B cell (primary cell): Measurements from ENCODE around the gene CAPZB. TPM values are rescaled to one million over a fixed set of nuclear protein-coding genes. Genes with fewer than 3 reads are reported as not detected.

ENCODE experiments used
- ATAC-seq: fragments of 200-7000 bp; cut with Tn5 transposase; one replicate; pipeline ENCODE4 v1.10.0; 2021; ENCODE audit warnings: low read depth, mild to moderate bottlenecking, moderate number of reproducible peaks, moderate library complexity
- CTCF ChIA-PET: fragments of 350-600 bp; sonication (Branson Sonifier 250); formaldehyde crosslinking; loops from one replicate; lab custom pipeline; 2021; ENCODE audit warnings: antibody characterized with exemption, inconsistent platforms; lab: Charles Lee
- POLR2A ChIA-PET: fragments of 350-600 bp; sonication (Branson Sonifier 250); formaldehyde crosslinking; loops from one replicate; lab custom pipeline; 2021; ENCODE audit warnings: antibody characterized with exemption; lab: Charles Lee
- DNase-seq: peaks from one replicate; pipeline ENCODE4 v3.0.0; 2013
- H2AFZ ChIP-seq: 2 replicates; pipeline ENCODE4 v1.6.1; 2012; ENCODE audit warnings: mild to moderate bottlenecking, low read depth, low read length; ENCODE audit not compliant: insufficient read depth, poor library complexity, severe bottlenecking
- H3K27ac ChIP-seq, 2 donors: 1 replicate in 1 of 2; 2 replicates in 1 of 2; pipeline ENCODE4 v1.5.1; 2012 to 2013; ENCODE audit warnings: low read length in 2 of 2, mild to moderate bottlenecking in 2 of 2, moderate library complexity in 1 of 2
- H3K27me3 ChIP-seq, 4 experiments: fragments of 200-600 bp in 1 of 4; sonication (generic) in 1 of 4; replicated peaks in 1 of 4; 1 replicate in 2 of 4; 2 replicates in 2 of 4; pipeline versions ENCODE4 v1.6.1 to v1.7.0; 2013 to 2016; ENCODE audit warnings: low read length in 3 of 4, mild to moderate bottlenecking in 2 of 4, mixed read lengths in 1 of 4, moderate library complexity in 1 of 4; ENCODE audit not compliant: insufficient read depth in 4 of 4, control insufficient read depth in 3 of 4; ENCODE audit errors: control extremely low read depth in 1 of 4
- H3K36me3 ChIP-seq, 2 experiments: replicated peaks in 1 of 2; 1 replicate in 1 of 2; 2 replicates in 1 of 2; pipeline versions ENCODE4 v1.6.1 to v1.7.1; 2013; ENCODE audit warnings: low read length in 1 of 2; ENCODE audit not compliant: insufficient read depth in 2 of 2, control insufficient read depth in 1 of 2; ENCODE audit errors: control extremely low read depth in 1 of 2, extremely low read depth in 1 of 2
- H3K4me1 ChIP-seq, 2 donors: fragments of 200-600 bp in 1 of 2; sonication (generic) in 1 of 2; 1 replicate in 1 of 2; 2 replicates in 1 of 2; pipeline versions ENCODE4 v1.5.1 to v1.6.1; 2013 to 2017; ENCODE audit warnings: low read length in 2 of 2; ENCODE audit not compliant: control insufficient read depth in 2 of 2, insufficient read depth in 2 of 2
- H3K4me2 ChIP-seq: replicated peaks from 2 replicates; pipeline ENCODE3; 2012; ENCODE audit warnings: mild to moderate bottlenecking, low read depth, low read length; ENCODE audit not compliant: poor library complexity, severe bottlenecking
- H3K4me3 ChIP-seq, 5 experiments: fragments of 200-600 bp in 1 of 5; sonication (generic) in 1 of 5; 1 replicate in 3 of 5; 2 replicates in 2 of 5; pipeline versions ENCODE4 v1.5.1 to v1.7.0; 2011 to 2016; ENCODE audit warnings: low read length in 4 of 5, mild to moderate bottlenecking in 4 of 5, low read depth in 2 of 5, control low read depth in 1 of 5, moderate library complexity in 1 of 5; ENCODE audit not compliant: insufficient read depth in 1 of 5; ENCODE audit errors: control extremely low read depth in 1 of 5, extremely low read depth in 1 of 5
- H3K79me2 ChIP-seq: fragments of 200-600 bp; sonication (generic); one replicate; pipeline ENCODE4 v1.6.0; 2016; ENCODE audit warnings: low read length; ENCODE audit not compliant: control insufficient read depth, insufficient read depth
- H3K9ac ChIP-seq: fragments of 200-600 bp; sonication (generic); 2 replicates; pipeline ENCODE4 v1.6.1; 2017; ENCODE audit warnings: mild to moderate bottlenecking, low read length, moderate library complexity
- H3K9me3 ChIP-seq, 3 donors: one replicate each; pipeline versions ENCODE4 v1.6.1 to v1.7.1; 2013; ENCODE audit warnings: low read length in 2 of 3; ENCODE audit not compliant: control insufficient read depth in 2 of 3, insufficient read depth in 1 of 3; ENCODE audit errors: control extremely low read depth in 1 of 3
- H4K20me1 ChIP-seq: 2 replicates; pipeline ENCODE4 v1.6.0; 2012; ENCODE audit warnings: mild to moderate bottlenecking, low read length; ENCODE audit not compliant: insufficient read depth, control insufficient read depth, poor library complexity, severe bottlenecking
- H3K27ac Mint-ChIP-seq: one replicate; pipeline ENCODE4 v1.8.0; 2021; ENCODE audit warnings: mixed read lengths
- H3K27me3 Mint-ChIP-seq: one replicate; pipeline ENCODE4 v1.8.0; 2021; ENCODE audit warnings: mixed read lengths
- H3K4me1 Mint-ChIP-seq: one replicate; pipeline ENCODE4 v1.8.0; 2021; ENCODE audit warnings: mixed read lengths
- H3K4me3 Mint-ChIP-seq: one replicate; pipeline ENCODE4 v1.8.0; 2021; ENCODE audit warnings: mixed read lengths
- H3K9me3 Mint-ChIP-seq: one replicate; pipeline ENCODE4 v1.8.0; 2022; ENCODE audit warnings: mixed read lengths; ENCODE audit not compliant: insufficient read depth
- CTCF ChIP-seq: fragments of 200-600 bp; IDR thresholded peaks from one replicate; pipeline ENCODE4 v1.8.0; 2022; ENCODE audit warnings: antibody characterized with exemption, mild to moderate bottlenecking
- EZH2 ChIP-seq: IDR thresholded peaks from 2 replicates; pipeline ENCODE4 v1.6.1; 2012; ENCODE audit warnings: borderline replicate concordance, low read depth, mild to moderate bottlenecking, moderate library complexity, low read length; ENCODE audit not compliant: insufficient read depth, poor library complexity, severe bottlenecking
- WGBS: methylation state at CpG from one replicate; pipeline ENCODE4 v1.1.5; 2013; ENCODE audit warnings: missing lambda C conversion rate; ENCODE audit not compliant: insufficient coverage; 5-methylcytosine and 5-hydroxymethylcytosine counted together
- intact Hi-C: fragments of 100-400 bp; cut with micrococcal nuclease; formaldehyde crosslinking; loops from one replicate; pipeline ENCODE4 v1.10.0; 2022
- polyA plus RNA-seq: library from polyadenylated mRNA; depleted of rRNA; stranded (reverse); fragments of >200 nt; gene quantifications from 2 replicates; pipeline ENCODE4 v1.2.3, GENCODE V29; 2012
- total RNA-seq, 2 donors: library from RNA; stranded (reverse); fragments of 120-200 nt in 1 of 2; gene quantifications; 1 replicate in 1 of 2; 2 replicates in 1 of 2; pipeline versions ENCODE4 v1.2.3 to v1.2.4, GENCODE V29; 2013 to 2022

CAPZB gene
- total and polyA plus RNA-seq, 2 donors (not counting 1 experiment from before 2014, with no cell fraction given), result 126 to 193 TPM

GRCh38 chr1:19456968-19457441 is 28.3 kb downstream of the CAPZB start:
- no peak overlapping the region for H3K9ac ChIP-seq
- 100% methylated on average over 3 of the region's 9 CpGs for WGBS
- ChIA-PET CTCF (no interaction called here), POLR2A (no interaction called here)
- intact Hi-C loops, result no loop called here
- peaks cover 1 to 10% of the 10 kb centered on the region in 2 experiments for H3K36me3 ChIP-seq
- H3K79me2 ChIP-seq, result peaks cover 100% of the 10 kb centered on the region
- peaks cover 79% of the 10 kb centered on the region for H4K20me1 ChIP-seq
- H3K27ac ChIP-seq, result peak overlapping the region in 1 of 2 donors; percentile 24
- no peaks in the 10 kb centered on the region for H3K27me3 Mint-ChIP-seq
- DNase-seq (no peak), ATAC-seq (no peak)
- H3K27ac Mint-ChIP-seq, result peak overlapping the region; percentile 34
- H3K4me1 ChIP-seq, result peaks cover 72 to 94% of the 10 kb centered on the region in 2 donors
- H3K4me3 Mint-ChIP-seq, result no peak overlapping the region
- H3K4me1 Mint-ChIP-seq, result peaks cover 83% of the 10 kb centered on the region
- H3K9me3 ChIP-seq, result no peaks in the 10 kb centered on the region
- no peak overlapping the region for H3K4me2 ChIP-seq
- TF ChIP-seq EZH2, result no peak
- TF ChIP-seq CTCF, result no peak
- no peaks in the 10 kb centered on the region for H3K27me3 ChIP-seq
- no peak overlapping the region for H3K4me3 ChIP-seq
- H2AFZ ChIP-seq, result no peak overlapping the region
- H3K9me3 Mint-ChIP-seq, result no peaks in the 10 kb centered on the region

GRCh38 chr1:19455353-19455752 is 30.0 kb downstream of the CAPZB start:
- ChIA-PET POLR2A (no interaction called here), CTCF (interaction anchor here (1.3 to 1.5 kb wide), 2 partner anchors 18 to 206 kb away, joined by 4 to 5 read pairs; no protein-coding TSS in a partner anchor)
- Histone ChIP-seq H4K20me1 (peaks cover 85% of the 10 kb centered on the region), H3K4me2 (peak overlapping the region; percentile 68), H3K4me1 (peaks cover 62 to 88% of the 10 kb centered on the region in 2 donors), H3K79me2 (peaks cover 100% of the 10 kb centered on the region), H3K4me3 (no peak overlapping the region), H3K36me3 (peaks cover 0 to 10% of the 10 kb centered on the region in 2 experiments), H2AFZ (no peak overlapping the region), H3K27ac (peak overlapping the region in 1 of 2 donors; percentile 45), H3K9ac (no peak overlapping the region), H3K27me3 (no peaks in the 10 kb centered on the region), H3K9me3 (no peaks in the 10 kb centered on the region)
- 89% methylated on average over 5 of the region's 8 CpGs for WGBS
- Mint-ChIP-seq H3K4me3 (no peak overlapping the region), H3K27me3 (no peaks in the 10 kb centered on the region), H3K9me3 (no peaks in the 10 kb centered on the region), H3K4me1 (peaks cover 80% of the 10 kb centered on the region), H3K27ac (peak overlapping the region; percentile 65)
- no peak for ATAC-seq
- DNase-seq, result no peak
- TF ChIP-seq EZH2 (no peak), CTCF (no peak)
- intact Hi-C loops, result no loop called here
